ENCODE results near the gene SLC9A9.

Gene SLC9A9

DNA sequence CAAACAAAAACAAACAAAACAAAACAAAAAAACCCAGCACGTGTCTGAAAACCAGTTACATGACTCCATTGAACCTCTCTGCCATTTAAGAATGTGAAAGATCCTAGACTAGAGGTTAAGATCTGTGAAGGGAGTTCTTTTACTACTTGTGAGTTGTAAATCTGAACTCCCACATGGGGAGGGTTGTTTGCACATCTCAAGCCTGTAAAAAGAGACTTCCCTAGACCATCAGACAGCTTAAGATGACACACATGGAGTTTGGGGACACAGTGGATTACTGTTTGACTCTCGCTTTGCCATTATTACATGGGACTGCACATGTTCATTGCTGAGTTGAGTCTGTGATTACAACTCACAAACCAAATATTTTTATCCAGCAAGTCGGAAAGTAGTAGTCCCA lies 171.5 kb downstream of the SLC9A9 start:
- DNase-seq = no peak

DNA sequence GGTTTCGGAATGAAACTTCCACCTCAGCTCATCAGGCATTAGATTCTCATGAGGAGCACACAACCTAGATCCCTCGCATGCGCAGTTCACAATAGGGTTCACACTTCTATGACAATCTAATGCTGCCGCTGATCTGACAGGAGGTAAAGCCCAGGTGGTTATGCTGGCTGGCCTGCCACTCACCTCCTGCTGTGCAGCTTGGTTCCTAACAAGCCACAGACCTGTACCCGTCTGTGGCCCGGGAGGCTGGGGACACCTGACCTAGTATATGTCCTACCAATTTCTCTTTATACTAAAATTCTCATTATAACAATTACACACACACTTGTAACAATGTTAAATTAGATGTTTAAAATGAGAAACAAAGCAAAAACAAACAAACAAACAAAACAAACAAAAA lies 172.2 kb downstream of the SLC9A9 start:
- no peak for DNase-seq

DNA sequence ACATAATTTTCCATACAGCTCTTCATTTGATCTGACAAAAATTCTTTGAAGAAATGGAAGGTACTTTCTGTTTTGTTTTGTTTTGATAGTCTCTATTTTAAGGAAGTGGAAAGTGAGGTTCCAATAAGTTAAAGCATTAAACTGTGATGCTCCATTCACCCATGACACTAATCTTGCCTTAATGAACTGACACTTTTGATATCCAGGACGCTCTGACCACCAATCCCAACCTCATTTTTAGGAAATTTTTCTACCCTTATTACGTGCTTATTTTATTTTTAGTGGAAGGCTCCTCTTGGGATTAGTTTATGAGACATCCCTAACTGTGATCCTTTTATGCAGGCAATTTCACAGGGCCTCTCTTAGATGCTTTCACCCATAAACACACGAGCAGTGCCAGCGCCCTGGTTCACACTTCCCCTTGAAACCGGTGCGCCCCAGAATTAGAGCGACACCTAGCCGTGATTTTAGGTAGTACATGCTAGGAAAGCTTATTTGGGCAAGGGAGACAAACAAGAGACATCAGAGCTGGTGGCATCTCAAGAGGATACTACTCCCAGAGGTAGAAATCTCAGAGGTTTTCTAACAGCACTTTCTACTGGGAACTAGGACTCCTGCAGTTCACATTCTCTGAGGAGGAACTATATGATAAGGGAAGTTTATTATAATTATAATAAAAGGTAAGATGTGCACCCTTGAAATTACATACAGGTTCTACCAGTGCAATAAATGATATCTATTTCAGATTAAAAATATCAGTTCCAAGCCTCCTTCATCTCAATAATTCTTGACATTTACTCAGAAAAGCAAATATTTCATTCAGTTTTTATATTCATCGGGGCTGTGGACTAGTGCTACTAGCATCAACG lies 173.9 kb downstream of the SLC9A9 start:
- DNase-seq = peak; percentile 9

DNA sequence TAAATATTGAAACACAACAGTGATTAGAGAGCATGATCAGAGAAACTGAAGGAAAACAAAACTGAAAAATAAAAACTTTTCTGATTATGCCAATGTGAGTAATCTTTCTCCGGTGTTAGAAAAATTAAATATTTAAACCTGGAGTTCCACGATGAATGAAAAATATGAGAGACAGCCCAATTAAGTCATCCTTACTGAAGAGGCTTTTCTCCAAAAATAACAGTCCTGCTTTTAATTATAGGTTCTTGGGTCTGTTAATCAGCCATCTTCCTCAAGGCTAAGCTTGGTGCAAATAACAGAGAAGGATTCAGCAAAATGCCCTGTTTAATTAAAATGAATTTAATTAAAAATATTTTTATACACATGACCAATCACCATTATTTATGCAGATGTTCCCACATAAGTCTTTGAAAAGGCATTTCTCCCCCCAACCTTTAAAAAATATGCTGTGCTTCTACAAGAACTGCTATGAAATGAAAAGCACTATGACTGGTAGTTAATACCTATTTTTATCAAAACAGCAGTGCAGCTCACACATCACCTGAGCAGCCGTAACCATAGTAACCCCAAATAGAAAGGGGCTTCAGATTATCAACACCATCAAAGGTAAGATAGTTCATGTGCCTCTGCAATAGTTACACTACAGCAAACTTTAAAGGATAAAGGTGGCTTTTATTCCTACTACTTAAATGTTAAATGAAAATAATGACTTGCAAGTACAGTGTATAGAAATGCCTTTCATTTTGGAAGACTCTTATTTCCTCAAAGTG lies 175.7 kb downstream of the SLC9A9 start:
- DNase-seq = no peak

DNA sequence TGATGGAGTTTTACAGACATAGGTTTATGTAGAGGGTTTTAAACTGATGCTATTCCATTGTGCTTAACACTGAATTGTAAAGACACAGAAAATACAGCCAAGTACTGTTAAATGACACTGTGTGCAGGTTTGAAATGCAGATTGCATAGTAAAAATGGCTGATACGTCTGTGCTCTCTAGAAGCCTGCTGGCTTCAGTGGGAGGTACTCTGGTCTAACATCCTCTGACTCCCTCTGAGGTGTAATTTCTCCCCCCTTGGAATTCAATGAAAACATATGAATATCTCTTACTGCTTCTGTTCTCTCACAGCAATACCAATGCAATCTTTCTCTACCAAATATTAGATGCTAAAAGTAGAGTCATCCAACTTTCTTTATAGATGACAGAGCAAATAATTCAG lies 176.6 kb downstream of the SLC9A9 start:
- DNase-seq = no peak

DNA sequence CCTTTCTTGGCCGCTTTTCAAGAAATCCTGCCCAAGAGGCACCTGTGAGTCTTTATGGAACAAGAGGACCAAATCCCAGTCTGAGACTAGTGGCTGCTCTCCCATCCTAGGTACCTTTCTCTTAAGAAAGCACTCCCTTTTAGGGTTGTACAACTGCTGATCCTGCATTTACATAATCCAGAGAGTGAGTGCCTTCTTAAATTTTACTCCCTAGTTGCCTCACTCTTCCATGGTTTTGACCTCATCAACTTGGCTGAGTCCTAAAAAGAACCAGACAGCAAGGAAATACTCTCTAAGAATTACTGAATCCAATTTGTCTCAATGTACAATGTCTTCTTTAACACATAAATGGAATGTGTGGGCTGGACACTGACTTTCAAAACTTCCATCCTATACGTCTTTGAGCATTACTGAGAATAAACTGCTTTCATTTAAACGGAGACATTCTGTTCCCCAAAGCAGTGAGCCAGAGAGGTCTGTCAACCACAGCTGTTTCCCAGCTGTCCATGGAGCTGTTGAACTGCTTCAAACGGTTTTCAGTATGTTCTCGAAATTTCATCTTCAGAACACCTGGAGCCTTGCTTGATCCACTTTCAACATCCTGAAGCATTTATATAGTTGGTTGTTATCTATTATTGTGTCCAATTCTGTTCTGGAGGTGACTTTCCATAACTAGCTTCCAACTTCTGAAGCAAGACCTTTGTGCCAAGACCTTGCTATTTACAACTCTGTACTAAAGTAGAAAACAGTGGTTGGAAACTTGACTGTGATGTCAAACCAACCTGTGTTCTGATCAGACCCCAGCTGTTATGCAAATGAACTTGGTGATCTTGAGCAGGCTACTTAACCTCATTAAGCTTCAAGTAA lies 179.1 kb downstream of the SLC9A9 start:
- DNase-seq = no peak

DNA sequence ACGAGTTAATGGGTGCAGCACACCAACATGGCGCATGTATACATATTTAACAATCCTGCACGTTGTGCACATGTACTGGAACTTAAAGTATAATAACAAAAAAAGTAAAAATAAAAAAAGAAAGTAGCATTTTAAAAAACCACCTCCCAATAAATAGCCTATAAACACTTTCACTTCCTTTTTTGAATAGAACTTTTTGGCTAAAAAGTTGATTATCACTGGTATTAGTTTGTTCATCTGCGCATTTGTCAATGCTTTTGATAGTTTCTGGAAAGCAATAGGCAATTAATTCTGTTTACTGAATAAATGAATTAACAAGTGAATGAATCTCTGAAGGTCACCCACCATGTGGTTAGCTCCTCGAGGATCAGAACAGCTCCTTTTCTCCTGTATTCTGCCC lies 179.9 kb downstream of the SLC9A9 start:
- no peak for DNase-seq

DNA sequence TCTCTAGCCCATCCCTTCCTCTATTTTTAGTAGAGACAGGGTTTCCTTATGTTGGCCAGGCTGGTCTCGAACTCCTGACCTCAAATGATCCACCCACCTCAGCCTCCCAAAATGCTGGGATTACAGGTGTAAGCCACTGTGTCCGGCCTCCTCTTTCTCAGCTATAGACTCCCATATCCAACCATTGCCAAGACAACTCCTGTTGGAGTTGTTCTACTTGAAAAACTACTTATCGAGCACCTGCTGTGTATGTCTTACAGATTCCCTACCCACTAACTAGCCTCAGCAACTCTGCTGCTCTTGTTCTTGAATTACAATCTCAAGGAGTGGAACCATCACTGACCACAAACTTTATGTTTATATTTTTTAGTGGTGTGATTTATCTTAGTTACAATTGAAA lies 186.6 kb downstream of the SLC9A9 start:
- no peak for DNase-seq

DNA sequence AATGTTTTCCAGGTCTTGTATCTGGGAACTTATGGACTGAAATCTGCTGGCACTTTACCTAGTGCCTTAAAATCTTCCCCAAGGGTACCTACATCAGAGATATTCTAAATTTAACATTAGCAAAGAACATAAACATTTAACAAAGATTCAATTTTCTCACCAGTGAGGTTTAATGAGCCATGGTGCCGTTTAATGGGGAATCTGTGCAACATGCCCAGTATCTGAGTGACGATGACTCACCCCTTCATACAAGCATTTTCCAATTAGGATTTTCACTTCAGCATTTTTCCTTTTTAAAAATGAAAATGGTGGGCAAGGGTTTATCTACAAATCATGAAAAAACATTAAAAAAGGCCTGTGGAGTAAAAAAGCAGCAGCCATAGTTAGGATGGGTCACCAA lies 189.4 kb downstream of the SLC9A9 start:
- no peak for DNase-seq

DNA sequence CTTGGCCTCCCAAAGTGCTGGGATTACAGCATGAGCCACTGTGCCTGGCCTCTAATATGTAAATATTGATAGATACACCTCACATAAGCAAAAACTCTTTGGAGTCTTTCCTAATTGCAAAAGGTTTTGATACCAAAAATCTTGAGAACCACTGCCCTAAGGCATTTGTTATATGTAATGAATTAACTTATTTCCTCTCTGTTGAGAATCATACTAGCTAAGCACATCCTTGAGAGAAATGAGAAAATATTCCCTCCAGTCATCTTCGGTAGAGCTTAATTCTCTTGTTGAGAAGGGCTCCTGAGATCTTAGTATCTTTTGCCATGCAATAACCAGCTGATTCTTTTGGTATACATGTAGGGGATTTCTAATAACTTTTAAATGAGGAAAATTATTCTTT lies 190.2 kb downstream of the SLC9A9 start:
- no peak for DNase-seq

DNA sequence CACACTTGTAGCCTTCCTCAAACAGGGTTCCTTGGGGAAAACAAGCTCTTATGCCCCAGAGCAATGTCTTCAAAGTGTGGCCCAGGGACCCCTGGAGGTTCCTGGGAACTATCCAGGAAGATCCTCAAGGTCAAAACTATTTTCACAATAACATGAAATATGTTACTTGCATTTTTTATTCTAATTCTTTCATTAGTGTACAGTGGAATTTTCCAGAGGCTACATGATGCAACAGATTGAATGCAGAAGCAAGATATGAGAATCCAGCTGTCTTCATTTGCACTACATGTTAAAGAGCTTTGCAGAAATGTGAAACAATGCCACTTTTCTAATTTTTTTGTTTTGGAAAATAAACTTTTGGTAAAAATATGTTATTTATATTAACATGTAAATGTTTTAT lies 190.9 kb downstream of the SLC9A9 start:
- DNase-seq = no peak

DNA sequence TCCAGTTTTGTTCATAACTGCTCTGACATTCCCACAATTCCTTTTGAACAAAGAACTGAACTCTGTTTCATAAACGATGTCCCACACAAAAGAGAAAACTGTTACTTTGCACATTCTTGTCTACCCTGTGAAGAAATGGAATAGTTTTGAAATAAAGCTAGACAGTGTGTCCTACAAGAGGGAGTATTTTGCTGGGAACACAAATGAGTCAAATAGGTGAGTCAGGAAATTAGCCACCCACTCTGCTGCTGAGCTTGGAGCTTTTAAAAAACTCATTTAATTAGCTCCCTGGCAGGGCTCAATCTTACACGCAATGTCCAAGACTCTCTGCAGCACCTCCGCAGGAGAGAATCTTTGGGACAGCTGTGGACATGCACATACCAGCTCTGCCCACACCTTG lies 193.4 kb downstream of the SLC9A9 start:
- no peak for DNase-seq

DNA sequence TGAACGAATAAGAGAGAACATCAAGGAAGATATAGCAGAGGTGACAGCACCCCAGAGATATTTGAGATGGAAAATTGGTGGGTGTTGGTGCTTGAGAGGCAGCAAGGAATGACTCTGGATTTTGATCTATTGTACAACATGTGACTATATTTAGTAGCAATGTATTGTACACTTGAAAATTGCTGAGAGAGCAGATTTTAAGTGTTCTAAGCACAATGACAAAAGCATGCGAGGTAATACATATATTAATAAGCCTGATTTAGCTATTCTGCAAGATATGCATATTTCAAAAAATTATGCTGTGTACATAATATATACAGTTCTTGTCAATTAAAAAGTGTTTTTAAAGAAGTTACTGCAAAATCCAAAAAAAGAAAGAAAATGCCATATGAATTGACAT lies 194.3 kb downstream of the SLC9A9 start:
- DNase-seq = no peak

DNA sequence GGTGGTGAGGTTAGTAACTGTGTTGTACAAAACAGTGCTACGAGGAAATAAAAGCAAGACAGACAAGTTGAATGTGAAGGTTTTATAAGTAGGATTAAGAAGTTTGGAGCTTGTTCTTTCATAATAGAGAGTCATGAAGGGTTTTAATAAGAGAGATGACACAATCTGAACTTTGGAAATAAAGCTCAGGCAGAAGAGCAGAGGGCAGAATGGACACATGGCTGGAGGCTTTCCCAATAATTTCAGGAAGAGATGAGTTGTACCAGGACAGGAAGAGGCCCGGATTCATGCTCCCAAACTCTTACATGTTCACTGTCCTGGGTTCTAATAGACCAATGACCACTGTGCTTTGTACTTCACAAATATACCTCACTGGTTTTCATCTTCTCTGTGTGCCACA lies 194.8 kb downstream of the SLC9A9 start:
- DNase-seq = no peak

DNA sequence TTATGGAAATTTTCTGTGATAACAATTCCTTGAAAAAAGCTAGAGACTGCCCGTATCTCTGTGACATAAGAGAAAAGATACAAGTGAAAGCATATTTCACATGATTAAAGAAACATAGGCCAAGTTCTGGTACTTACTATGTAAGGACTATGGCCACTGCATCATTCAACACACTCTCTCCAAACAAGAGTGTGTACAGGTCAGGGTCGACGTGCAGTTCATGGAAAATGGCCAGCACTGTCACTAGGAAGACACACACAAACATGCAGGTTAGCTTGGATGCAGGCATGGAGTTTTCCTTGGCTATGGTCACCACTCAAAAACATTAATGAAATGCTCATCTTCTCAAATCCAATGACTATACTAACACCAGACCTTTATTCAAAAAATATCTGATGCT lies 196.2 kb downstream of the SLC9A9 start:
- DNase-seq = no peak

DNA sequence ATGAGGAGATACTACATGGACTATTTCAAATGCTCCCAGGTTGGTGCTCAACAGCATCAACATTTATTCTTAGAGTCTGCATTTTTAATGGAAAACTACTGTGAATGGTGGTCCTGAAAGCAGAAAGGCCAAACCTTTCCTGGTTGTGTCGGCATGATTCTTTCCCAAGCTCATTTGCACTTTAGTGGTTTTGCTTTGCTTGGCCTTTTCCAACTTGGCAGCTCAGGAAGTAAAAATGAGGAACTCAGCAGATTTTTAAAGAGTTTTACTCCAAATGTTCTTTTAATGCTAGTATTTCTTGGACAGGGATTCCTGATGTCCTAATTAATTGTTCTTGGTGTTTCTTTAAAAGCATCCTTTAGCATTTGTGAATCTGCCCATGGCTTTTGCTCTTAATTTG lies 197.4 kb downstream of the SLC9A9 start:
- no peak for DNase-seq

DNA sequence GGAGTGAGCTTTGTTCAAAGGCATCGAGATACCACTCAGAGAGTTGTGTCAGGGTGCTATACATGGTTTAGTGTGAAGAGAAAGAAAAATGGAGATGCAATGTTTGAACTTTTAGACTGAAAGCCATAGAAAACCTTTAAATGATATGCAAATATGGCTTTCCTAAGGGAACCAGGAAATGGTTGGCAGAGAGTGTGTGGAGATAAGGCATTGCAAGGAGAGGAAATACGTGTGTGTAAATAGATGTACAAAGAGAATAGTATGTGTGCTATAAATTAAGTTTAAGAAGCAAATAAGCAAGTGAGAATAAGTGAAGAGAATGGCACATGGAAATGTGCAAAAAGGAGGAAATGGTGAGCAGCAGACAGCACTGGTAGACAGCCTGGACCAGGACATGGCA lies 198.1 kb downstream of the SLC9A9 start:
- DNase-seq = no peak

DNA sequence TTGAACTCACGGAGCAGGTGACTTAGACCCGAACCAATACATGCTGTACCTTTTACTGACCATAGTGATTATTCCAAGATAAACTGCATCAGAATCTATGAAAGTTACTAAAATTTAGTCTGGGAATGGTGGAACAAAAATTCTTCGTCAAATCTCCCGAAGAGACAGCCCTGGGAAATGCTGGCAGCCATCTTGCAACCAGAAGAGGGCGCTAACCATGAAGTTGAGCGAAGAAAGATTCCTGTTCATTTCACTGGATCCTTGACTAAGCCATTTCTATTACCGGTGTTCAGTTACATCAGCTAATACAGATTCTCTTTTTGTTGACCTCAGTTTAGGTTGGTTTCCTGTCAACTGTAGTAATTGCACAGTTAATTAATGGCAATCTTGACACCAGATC lies 199.6 kb downstream of the SLC9A9 start:
- no peak for DNase-seq

DNA sequence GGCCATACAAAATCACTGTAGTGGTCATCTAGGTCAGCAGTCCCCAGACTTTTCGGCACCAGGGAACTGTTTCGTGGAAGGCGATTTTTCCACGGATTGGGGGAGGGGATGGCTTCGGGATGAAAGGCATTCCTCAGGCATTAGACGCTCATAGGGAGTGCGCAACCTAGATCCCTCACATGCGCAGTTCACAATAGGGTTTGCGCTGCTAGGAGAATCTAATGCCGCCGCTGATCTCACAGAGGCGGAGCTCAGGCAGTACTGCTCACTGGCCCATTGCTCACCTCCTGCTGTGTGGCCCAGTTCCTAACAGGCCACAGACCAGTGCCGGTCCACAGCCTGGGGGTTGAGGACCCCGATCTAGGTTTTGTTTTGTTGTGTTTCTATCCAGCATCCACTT lies 200.1 kb downstream of the SLC9A9 start:
- DNase-seq = no peak

DNA sequence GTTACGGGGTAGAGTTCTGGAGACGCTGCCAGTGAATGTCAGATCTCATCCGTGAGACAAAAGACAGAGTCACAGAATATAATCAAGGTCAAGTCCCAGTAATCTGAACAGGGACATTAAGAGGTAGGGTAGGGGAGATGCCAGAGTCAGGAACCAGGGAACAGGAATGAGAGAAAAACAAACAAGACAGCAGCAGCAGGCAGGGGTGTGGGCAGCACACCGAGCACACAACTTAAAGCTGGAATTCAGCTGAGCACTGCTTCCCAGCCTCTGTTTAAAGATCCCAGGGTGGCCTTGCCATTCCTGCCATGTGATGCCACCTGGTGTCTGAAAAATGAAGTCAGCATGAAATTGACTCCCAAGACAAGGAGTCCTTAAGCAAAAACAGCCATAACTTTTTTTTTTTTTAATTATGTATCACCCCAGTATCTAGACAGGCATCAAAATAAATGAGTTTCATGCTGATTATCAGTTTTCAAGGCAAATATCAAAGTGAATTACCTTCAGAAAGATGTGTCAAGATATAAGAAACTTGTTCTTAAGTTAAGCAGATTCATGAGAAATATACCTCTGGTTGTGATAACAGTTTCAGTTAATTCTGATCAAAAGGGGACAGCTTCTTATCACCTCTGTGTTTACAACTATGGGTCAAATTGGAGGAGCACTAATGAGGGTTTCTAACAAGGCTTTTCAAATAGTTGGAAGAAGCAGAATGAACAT lies 203.7 kb downstream of the SLC9A9 start:
- DNase-seq = peak; percentile 37

DNA sequence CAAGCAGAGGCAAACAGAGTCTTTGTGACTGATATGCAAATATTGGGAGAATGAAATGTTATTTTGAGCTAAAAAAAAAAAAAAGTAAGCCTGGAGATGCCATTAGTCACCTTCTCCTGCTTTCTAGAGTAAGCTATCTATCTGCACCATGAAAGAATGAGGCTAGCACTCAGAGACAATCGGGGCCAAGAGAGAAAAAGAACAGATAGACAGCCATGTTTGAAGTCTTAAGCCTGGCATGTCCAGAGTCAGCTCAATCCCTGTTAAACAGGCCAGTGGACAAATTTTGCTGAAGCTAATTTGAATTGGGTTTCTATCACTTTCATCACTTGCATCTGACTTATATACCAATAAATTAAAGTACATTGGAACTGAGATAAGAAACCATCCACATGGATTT lies 204.4 kb downstream of the SLC9A9 start:
- DNase-seq = no peak

DNA sequence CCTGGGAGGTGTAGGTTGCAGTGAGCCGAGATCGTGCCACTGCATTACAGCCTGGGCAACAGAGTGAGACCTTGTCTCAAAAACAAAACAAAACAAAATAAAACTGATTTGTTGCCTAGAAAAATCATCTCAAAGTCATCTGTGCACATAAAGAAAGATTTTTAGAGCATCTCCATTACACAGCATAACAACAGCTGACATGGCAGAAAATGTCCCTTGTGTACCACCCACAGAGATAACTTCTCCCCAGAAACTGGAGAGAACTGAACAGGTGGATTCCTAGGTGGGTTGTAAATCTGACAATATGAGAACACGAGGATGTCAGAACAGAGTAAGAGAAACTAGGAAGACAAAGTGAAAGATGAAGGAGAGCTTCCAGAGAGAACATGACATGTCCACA lies 207.5 kb downstream of the SLC9A9 start:
- DNase-seq = no peak

DNA sequence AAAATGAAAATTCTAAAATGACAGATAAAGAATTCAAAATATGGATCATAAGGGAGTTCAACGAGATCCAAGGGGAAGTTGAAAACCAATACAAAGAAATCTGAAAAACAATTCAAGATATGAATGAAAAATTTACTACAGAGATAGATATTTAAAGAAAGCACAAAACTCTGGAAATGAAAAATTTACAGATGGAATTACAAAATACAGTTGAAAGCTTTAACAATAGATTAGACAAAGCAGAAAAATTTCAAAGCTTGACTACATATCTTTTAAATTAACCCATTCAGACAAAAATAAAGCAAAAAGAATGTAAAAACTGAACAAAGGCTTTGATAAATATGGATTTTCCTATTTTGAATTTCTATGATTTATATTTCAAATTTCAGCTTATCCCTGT lies 211.1 kb downstream of the SLC9A9 start:
- DNase-seq = no peak

Data from 8988T (cell line).